Measurements from ENCODE around the gene TTL. TPM values are rescaled to one million over a fixed set of nuclear protein-coding genes. Genes with fewer than 3 reads are reported as not detected.

TTL gene
- total RNA-seq, 1 donor from 2014 or later: 15.1 TPM

- Histone ChIP-seq H3K36me3 (ENCODE audit: control insufficient read depth in 3 of 3, insufficient read depth in 3 of 3, low read length in 3 of 3) (no peaks in the 10 kb centered on the region), H3K9me3 (ENCODE audit: control insufficient read depth in 3 of 3, low read length in 3 of 3) (no peaks in the 10 kb centered on the region), H3K27me3 (ENCODE audit: control insufficient read depth in 3 of 3, insufficient read depth in 3 of 3, low read length in 3 of 3) (no peaks in the 10 kb centered on the region), H3K27ac (ENCODE audit: low read depth, low read length) (no peak overlapping the region), H3K4me3 (ENCODE audit: low read length in 3 of 3) (no peak overlapping the region), H3K9ac (ENCODE audit: low read depth in 1 of 3, low read length in 3 of 3) (no peak overlapping the region), H3K4me1 (ENCODE audit: control insufficient read depth in 3 of 3, insufficient read depth in 3 of 3, low read length in 3 of 3) (no peaks in the 10 kb centered on the region)
Observed at GRCh38 chr2:112474844-112475486, 7.0 kb upstream of the TTL start.

- Histone ChIP-seq H3K27me3 (ENCODE audit: control insufficient read depth in 3 of 3, insufficient read depth in 3 of 3, low read length in 3 of 3) (no peaks in the 10 kb centered on the region), H3K27ac (ENCODE audit: low read depth, low read length) (no peak overlapping the region), H3K9ac (ENCODE audit: low read depth in 1 of 3, low read length in 3 of 3) (no peak overlapping the region), H3K4me3 (ENCODE audit: low read length in 3 of 3) (no peak overlapping the region), H3K9me3 (ENCODE audit: control insufficient read depth in 3 of 3, low read length in 3 of 3) (no peaks in the 10 kb centered on the region), H3K4me1 (ENCODE audit: control insufficient read depth in 3 of 3, insufficient read depth in 3 of 3, low read length in 3 of 3) (peaks cover 5 to 11% (median 8%) of the 10 kb centered on the region in 3 donors), H3K36me3 (ENCODE audit: control insufficient read depth in 3 of 3, insufficient read depth in 3 of 3, low read length in 3 of 3) (no peaks in the 10 kb centered on the region)
Observed at GRCh38 chr2:112476434-112476833, 5.5 kb upstream of the TTL start.

- Histone ChIP-seq H3K36me3 (ENCODE audit: control insufficient read depth in 3 of 3, insufficient read depth in 3 of 3, low read length in 3 of 3) (no peaks in the 10 kb centered on the region), H3K27me3 (ENCODE audit: control insufficient read depth in 3 of 3, insufficient read depth in 3 of 3, low read length in 3 of 3) (no peaks in the 10 kb centered on the region), H3K4me3 (ENCODE audit: low read length in 3 of 3) (peak overlapping the region; percentile 79 to 90 (median 82)), H3K27ac (ENCODE audit: low read depth, low read length) (no peak overlapping the region), H3K4me1 (ENCODE audit: control insufficient read depth in 3 of 3, insufficient read depth in 3 of 3, low read length in 3 of 3) (peaks cover 13 to 18% (median 18%) of the 10 kb centered on the region in 3 donors), H3K9ac (ENCODE audit: low read depth in 1 of 3, low read length in 3 of 3) (peak overlapping the region in 2 of 3 donors; percentile 81 to 85), H3K9me3 (ENCODE audit: control insufficient read depth in 3 of 3, low read length in 3 of 3) (no peaks in the 10 kb centered on the region)
Observed at GRCh38 chr2:112480530-112481049, 1.4 kb upstream of the TTL start.

GRCh38 chr2:112481050-112481527, 867 bp upstream of the TTL start:
- no peaks in the 10 kb centered on the region for H3K9me3 ChIP-seq (ENCODE audit: control insufficient read depth in 3 of 3, low read length in 3 of 3)
- H3K27ac ChIP-seq (ENCODE audit: low read depth, low read length): peak overlapping the region; percentile 70
- H3K9ac ChIP-seq (ENCODE audit: low read depth in 1 of 3, low read length in 3 of 3): peak overlapping the region; percentile 72 to 85 (median 81)
- peak overlapping the region; percentile 79 to 90 (median 82) for H3K4me3 ChIP-seq (ENCODE audit: low read length in 3 of 3)
- H3K4me1 ChIP-seq (ENCODE audit: control insufficient read depth in 3 of 3, insufficient read depth in 3 of 3, low read length in 3 of 3): peaks cover 13 to 18% (median 18%) of the 10 kb centered on the region in 3 donors
- no peaks in the 10 kb centered on the region for H3K27me3 ChIP-seq (ENCODE audit: control insufficient read depth in 3 of 3, insufficient read depth in 3 of 3, low read length in 3 of 3)
- no peaks in the 10 kb centered on the region for H3K36me3 ChIP-seq (ENCODE audit: control insufficient read depth in 3 of 3, insufficient read depth in 3 of 3, low read length in 3 of 3)

- Histone ChIP-seq H3K9me3 (ENCODE audit: control insufficient read depth in 3 of 3, low read length in 3 of 3) (no peaks in the 10 kb centered on the region), H3K27me3 (ENCODE audit: control insufficient read depth in 3 of 3, insufficient read depth in 3 of 3, low read length in 3 of 3) (no peaks in the 10 kb centered on the region), H3K9ac (ENCODE audit: low read depth in 1 of 3, low read length in 3 of 3) (peak overlapping the region; percentile 75 to 86 (median 82)), H3K4me1 (ENCODE audit: control insufficient read depth in 3 of 3, insufficient read depth in 3 of 3, low read length in 3 of 3) (peaks cover 13 to 18% (median 18%) of the 10 kb centered on the region in 3 donors), H3K27ac (ENCODE audit: low read depth, low read length) (peak overlapping the region; percentile 61), H3K36me3 (ENCODE audit: control insufficient read depth in 3 of 3, insufficient read depth in 3 of 3, low read length in 3 of 3) (peaks cover 0 to 3% (median 1%) of the 10 kb centered on the region in 3 donors), H3K4me3 (ENCODE audit: low read length in 3 of 3) (peak overlapping the region; percentile 85 to 91 (median 90))
Observed at GRCh38 chr2:112482309-112483041, 519 bp downstream of the TTL start.

GRCh38 chr2:112483042-112483473, 1.1 kb downstream of the TTL start:
- peak overlapping the region; percentile 61 for H3K27ac ChIP-seq (ENCODE audit: low read depth, low read length)
- peak overlapping the region; percentile 75 to 86 (median 82) for H3K9ac ChIP-seq (ENCODE audit: low read depth in 1 of 3, low read length in 3 of 3)
- H3K9me3 ChIP-seq (ENCODE audit: control insufficient read depth in 3 of 3, low read length in 3 of 3): no peaks in the 10 kb centered on the region
- H3K36me3 ChIP-seq (ENCODE audit: control insufficient read depth in 3 of 3, insufficient read depth in 3 of 3, low read length in 3 of 3): peaks cover 0 to 6% (median 4%) of the 10 kb centered on the region in 3 donors
- H3K4me3 ChIP-seq (ENCODE audit: low read length in 3 of 3): peak overlapping the region; percentile 85 to 91 (median 90)
- peaks cover 13 to 18% (median 18%) of the 10 kb centered on the region in 3 donors for H3K4me1 ChIP-seq (ENCODE audit: control insufficient read depth in 3 of 3, insufficient read depth in 3 of 3, low read length in 3 of 3)
- H3K27me3 ChIP-seq (ENCODE audit: control insufficient read depth in 3 of 3, insufficient read depth in 3 of 3, low read length in 3 of 3): no peaks in the 10 kb centered on the region

- Histone ChIP-seq H3K9ac (ENCODE audit: low read depth in 1 of 3, low read length in 3 of 3) (no peak overlapping the region), H3K4me3 (ENCODE audit: low read length in 3 of 3) (no peak overlapping the region), H3K36me3 (ENCODE audit: control insufficient read depth in 3 of 3, insufficient read depth in 3 of 3, low read length in 3 of 3) (peaks cover 0 to 6% (median 4%) of the 10 kb centered on the region in 3 donors), H3K4me1 (ENCODE audit: control insufficient read depth in 3 of 3, insufficient read depth in 3 of 3, low read length in 3 of 3) (peaks cover 13 to 18% (median 18%) of the 10 kb centered on the region in 3 donors), H3K27ac (ENCODE audit: low read depth, low read length) (no peak overlapping the region), H3K27me3 (ENCODE audit: control insufficient read depth in 3 of 3, insufficient read depth in 3 of 3, low read length in 3 of 3) (no peaks in the 10 kb centered on the region), H3K9me3 (ENCODE audit: control insufficient read depth in 3 of 3, low read length in 3 of 3) (no peaks in the 10 kb centered on the region)
Observed at GRCh38 chr2:112483831-112484230, 1.9 kb downstream of the TTL start.

GRCh38 chr2:112485849-112486248, 3.9 kb downstream of the TTL start:
- peaks cover 9 to 14% (median 13%) of the 10 kb centered on the region in 3 donors for H3K4me1 ChIP-seq (ENCODE audit: control insufficient read depth in 3 of 3, insufficient read depth in 3 of 3, low read length in 3 of 3)
- no peaks in the 10 kb centered on the region for H3K27me3 ChIP-seq (ENCODE audit: control insufficient read depth in 3 of 3, insufficient read depth in 3 of 3, low read length in 3 of 3)
- peaks cover 0 to 8% (median 4%) of the 10 kb centered on the region in 3 donors for H3K36me3 ChIP-seq (ENCODE audit: control insufficient read depth in 3 of 3, insufficient read depth in 3 of 3, low read length in 3 of 3)
- no peaks in the 10 kb centered on the region for H3K9me3 ChIP-seq (ENCODE audit: control insufficient read depth in 3 of 3, low read length in 3 of 3)
- H3K27ac ChIP-seq (ENCODE audit: low read depth, low read length): no peak overlapping the region
- H3K4me3 ChIP-seq (ENCODE audit: low read length in 3 of 3): no peak overlapping the region
- no peak overlapping the region for H3K9ac ChIP-seq (ENCODE audit: low read depth in 1 of 3, low read length in 3 of 3)

- H3K9me3 ChIP-seq (ENCODE audit: control insufficient read depth in 3 of 3, low read length in 3 of 3): no peaks in the 10 kb centered on the region
- no peak overlapping the region for H3K4me3 ChIP-seq (ENCODE audit: low read length in 3 of 3)
- no peaks in the 10 kb centered on the region for H3K27me3 ChIP-seq (ENCODE audit: control insufficient read depth in 3 of 3, insufficient read depth in 3 of 3, low read length in 3 of 3)
- H3K27ac ChIP-seq (ENCODE audit: low read depth, low read length): no peak overlapping the region
- H3K9ac ChIP-seq (ENCODE audit: low read depth in 1 of 3, low read length in 3 of 3): no peak overlapping the region
- H3K36me3 ChIP-seq (ENCODE audit: control insufficient read depth in 3 of 3, insufficient read depth in 3 of 3, low read length in 3 of 3): peaks cover 0 to 8% (median 4%) of the 10 kb centered on the region in 3 donors
- peaks cover 6 to 10% (median 8%) of the 10 kb centered on the region in 3 donors for H3K4me1 ChIP-seq (ENCODE audit: control insufficient read depth in 3 of 3, insufficient read depth in 3 of 3, low read length in 3 of 3)
Observed at GRCh38 chr2:112486895-112487294, 4.9 kb downstream of the TTL start.
